HK-2 (cell line): ENCODE results near the gene CHST3.
A peak's percentile ranks its signal among the peaks of the same experiment; 100 is the strongest.
"Not testable (repeated sequence)": the region's sequence is repeated elsewhere in the genome, so short reads cannot be mapped to it uniquely, and the experiment has no call there.

Experiments used
- DNase-seq: peaks from one replicate; pipeline ENCODE4 v3.0.0-alpha.2; 2018; ENCODE audit not compliant: unreplicated experiment

The CHST3 gene

GRCh38 chr10:71972746-71973695 lies 8.8 kb downstream of the CHST3 start:
- no peak for DNase-seq

- no peak for DNase-seq
These were observed 9.7 kb downstream of the CHST3 start for GRCh38 chr10:71973777-71974488.

GRCh38 chr10:71974489-71975021 lies 10.4 kb downstream of the CHST3 start:
- DNase-seq = peak; percentile 47

GRCh38 chr10:71975087-71975870 lies 11.1 kb downstream of the CHST3 start:
- DNase-seq = no peak

GRCh38 chr10:71975871-71976725 lies 11.9 kb downstream of the CHST3 start:
- DNase-seq = peak; percentile 65

- not testable (repeated sequence) for DNase-seq
These were observed 13.4 kb downstream of the CHST3 start for GRCh38 chr10:71977614-71977903.

GRCh38 chr10:71978476-71978875 lies 14.3 kb downstream of the CHST3 start:
- DNase-seq = no peak

GRCh38 chr10:71978988-71979691 lies 14.9 kb downstream of the CHST3 start:
- DNase-seq = no peak

GRCh38 chr10:71979692-71980062 lies 15.5 kb downstream of the CHST3 start:
- no peak for DNase-seq

- no peak for DNase-seq
These were observed 16.2 kb downstream of the CHST3 start for GRCh38 chr10:71980181-71981014.

GRCh38 chr10:71981015-71981875 lies 17.1 kb downstream of the CHST3 start:
- DNase-seq = no peak

GRCh38 chr10:71981876-71982230 lies 17.7 kb downstream of the CHST3 start:
- DNase-seq = no peak

GRCh38 chr10:71982269-71983178 lies 18.3 kb downstream of the CHST3 start:
- no peak for DNase-seq

- no peak for DNase-seq
These were observed 20.1 kb downstream of the CHST3 start for GRCh38 chr10:71984126-71984808.

- DNase-seq = no peak
These were observed 20.7 kb downstream of the CHST3 start for GRCh38 chr10:71984809-71985388.

GRCh38 chr10:71985542-71986250 lies 21.5 kb downstream of the CHST3 start:
- DNase-seq = no peak
